Thoracic aorta (tissue), 2 donors: Measurements from ENCODE around the gene NHS. TPM values are rescaled to one million over a fixed set of nuclear protein-coding genes. Genes with fewer than 3 reads are reported as not detected.

ENCODE experiments used
- ATAC-seq: fragments of 150-250 bp; one replicate; pipeline ENCODE4 v1.8.0; 2017; ENCODE audit warnings: low read depth; ENCODE audit not compliant: insufficient number of reproducible peaks, low FRiP score
- DNase-seq: peaks from one replicate; pipeline ENCODE4 v3.0.0-alpha.2; 2020; ENCODE audit warnings: low spot score
- H3K27ac ChIP-seq, 2 donors: fragments of 200-600 bp; sonication (generic); 1 replicate in 1 of 2; 2 replicates in 1 of 2; pipeline ENCODE4 v1.5.1; 2016; ENCODE audit warnings: mild to moderate bottlenecking in 2 of 2, moderate library complexity in 2 of 2
- H3K27me3 ChIP-seq: fragments of 200-600 bp; sonication (generic); replicated peaks from 2 replicates; pipeline ENCODE4 v1.6.0; 2016; ENCODE audit warnings: mild to moderate bottlenecking; ENCODE audit not compliant: insufficient read depth
- H3K36me3 ChIP-seq: fragments of 200-600 bp; sonication (generic); one replicate; pipeline ENCODE4 v1.5.1; 2016
- H3K4me1 ChIP-seq, 2 donors: fragments of 200-600 bp; sonication (generic); 1 replicate in 1 of 2; 2 replicates in 1 of 2; pipeline versions ENCODE4 v1.5.1 to v1.6.0; 2016; ENCODE audit warnings: low read depth in 2 of 2, mild to moderate bottlenecking in 1 of 2; ENCODE audit not compliant: control insufficient read depth in 1 of 2
- H3K4me3 ChIP-seq: fragments of 200-600 bp; sonication (generic); 2 replicates; pipeline ENCODE4 v1.5.1; 2016; ENCODE audit warnings: mild to moderate bottlenecking
- H3K9me3 ChIP-seq: fragments of 200-600 bp; sonication (generic); 2 replicates; pipeline ENCODE4 v1.5.1; 2016
- total RNA-seq, 2 donors: library from RNA; depleted of rRNA; stranded (reverse); fragments of >200 nt; gene quantifications; one replicate each; pipeline versions ENCODE4 v1.1.0 to v1.2.3, GENCODE V29; 2016
- TF ChIP-seq, protein P1 (sequence below): fragments of 200-600 bp; sonication (generic); IDR thresholded peaks from one replicate; pipeline ENCODE4 v1.5.1; 2019; ENCODE audit warnings: antibody characterized with exemption

NHS gene
- total RNA-seq, 2 donors from 2014 or later = 23.3 to 29.6 TPM

DNA sequence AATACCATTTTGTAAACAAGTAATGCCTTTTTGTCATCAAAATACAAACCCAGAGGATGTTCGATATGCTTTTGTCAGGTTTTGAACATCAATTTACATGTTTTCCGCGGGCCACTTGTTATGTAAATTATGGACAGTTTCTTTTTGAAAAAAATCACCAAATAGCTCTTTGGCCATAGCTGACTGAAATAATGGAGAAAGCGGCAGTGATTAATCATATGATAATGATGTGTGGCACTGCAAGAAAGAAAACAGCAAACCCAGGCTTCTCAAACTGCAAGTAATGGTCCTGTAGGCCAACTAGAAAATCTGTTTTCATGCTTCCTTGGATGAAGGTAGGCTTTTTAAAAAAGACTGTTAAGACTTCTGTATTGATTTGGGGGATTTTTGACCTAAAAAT lies 346.7 kb downstream of the NHS start:
- no peaks in the 10 kb centered on the region for H3K36me3 ChIP-seq
- H3K9me3 ChIP-seq = no peaks in the 10 kb centered on the region
- ATAC-seq (no peak), DNase-seq (no peak)
- no peaks in the 10 kb centered on the region for H3K4me1 ChIP-seq
- no peaks in the 10 kb centered on the region for H3K27me3 ChIP-seq
- TF ChIP-seq, protein P1, sequence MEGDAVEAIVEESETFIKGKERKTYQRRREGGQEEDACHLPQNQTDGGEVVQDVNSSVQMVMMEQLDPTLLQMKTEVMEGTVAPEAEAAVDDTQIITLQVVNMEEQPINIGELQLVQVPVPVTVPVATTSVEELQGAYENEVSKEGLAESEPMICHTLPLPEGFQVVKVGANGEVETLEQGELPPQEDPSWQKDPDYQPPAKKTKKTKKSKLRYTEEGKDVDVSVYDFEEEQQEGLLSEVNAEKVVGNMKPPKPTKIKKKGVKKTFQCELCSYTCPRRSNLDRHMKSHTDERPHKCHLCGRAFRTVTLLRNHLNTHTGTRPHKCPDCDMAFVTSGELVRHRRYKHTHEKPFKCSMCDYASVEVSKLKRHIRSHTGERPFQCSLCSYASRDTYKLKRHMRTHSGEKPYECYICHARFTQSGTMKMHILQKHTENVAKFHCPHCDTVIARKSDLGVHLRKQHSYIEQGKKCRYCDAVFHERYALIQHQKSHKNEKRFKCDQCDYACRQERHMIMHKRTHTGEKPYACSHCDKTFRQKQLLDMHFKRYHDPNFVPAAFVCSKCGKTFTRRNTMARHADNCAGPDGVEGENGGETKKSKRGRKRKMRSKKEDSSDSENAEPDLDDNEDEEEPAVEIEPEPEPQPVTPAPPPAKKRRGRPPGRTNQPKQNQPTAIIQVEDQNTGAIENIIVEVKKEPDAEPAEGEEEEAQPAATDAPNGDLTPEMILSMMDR = no peak
- no peak overlapping the region for H3K4me3 ChIP-seq
- no peak overlapping the region for H3K27ac ChIP-seq

DNA sequence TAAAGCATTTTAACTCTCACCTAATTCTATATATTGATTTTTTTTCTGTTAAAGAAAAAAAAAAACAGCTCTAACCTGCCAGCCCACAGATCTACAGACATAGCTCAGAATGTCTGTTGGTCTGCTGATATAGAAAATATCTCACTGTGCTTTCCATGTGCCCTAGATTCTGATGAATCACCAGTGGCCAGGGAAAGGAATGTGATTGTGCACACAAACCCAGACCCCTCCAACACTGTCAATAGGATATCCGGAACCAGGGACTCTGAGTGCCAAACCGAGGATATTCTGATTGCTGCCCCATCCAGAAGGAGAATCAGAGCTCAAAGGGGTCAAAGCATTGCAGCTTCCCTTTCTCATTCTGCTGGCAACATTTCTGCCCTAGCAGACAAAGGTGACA lies 350.2 kb downstream of the NHS start:
- DNase-seq (no peak), ATAC-seq (no peak)
- Histone ChIP-seq H3K4me3 (no peak overlapping the region), H3K27ac (no peak overlapping the region), H3K9me3 (no peaks in the 10 kb centered on the region), H3K27me3 (no peaks in the 10 kb centered on the region), H3K4me1 (no peaks in the 10 kb centered on the region), H3K36me3 (peaks cover 4% of the 10 kb centered on the region)
- TF ChIP-seq, protein P1 = no peak

DNA sequence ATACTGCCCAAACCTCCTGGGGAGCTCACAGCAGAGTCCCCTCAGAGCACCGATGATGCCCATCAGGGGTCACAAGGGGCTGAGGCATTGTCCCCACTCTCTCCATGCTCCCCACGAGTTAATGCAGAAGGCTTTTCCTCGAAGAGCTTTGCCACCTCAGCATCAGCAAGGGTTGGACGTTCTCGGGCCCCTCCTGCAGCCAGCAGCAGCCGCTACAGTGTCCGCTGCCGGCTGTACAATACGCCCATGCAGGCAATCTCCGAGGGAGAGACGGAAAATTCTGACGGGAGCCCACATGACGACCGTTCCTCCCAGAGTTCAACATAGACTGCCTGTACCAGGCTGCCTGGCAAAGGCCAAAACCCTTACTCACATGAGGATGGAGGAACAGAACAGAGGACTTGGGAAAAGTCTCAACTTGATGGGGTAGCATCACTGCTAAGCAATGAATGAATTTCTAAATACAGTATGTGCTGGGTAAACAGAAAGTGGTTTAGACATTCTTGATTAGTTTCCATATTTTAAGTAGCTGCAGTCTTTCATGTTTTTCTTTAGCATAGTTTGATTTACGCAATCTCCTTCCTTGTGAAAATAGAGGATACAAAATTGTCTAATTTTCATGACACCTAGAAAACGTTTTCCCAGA lies 357.3 kb downstream of the NHS start:
- Histone ChIP-seq H3K27me3 (no peaks in the 10 kb centered on the region), H3K4me3 (no peak overlapping the region), H3K36me3 (peaks cover 4% of the 10 kb centered on the region), H3K9me3 (no peaks in the 10 kb centered on the region), H3K4me1 (no peaks in the 10 kb centered on the region), H3K27ac (no peak overlapping the region)
- DNase-seq = no peak
- ATAC-seq = no peak
- TF ChIP-seq, protein P1 = no peak

DNA sequence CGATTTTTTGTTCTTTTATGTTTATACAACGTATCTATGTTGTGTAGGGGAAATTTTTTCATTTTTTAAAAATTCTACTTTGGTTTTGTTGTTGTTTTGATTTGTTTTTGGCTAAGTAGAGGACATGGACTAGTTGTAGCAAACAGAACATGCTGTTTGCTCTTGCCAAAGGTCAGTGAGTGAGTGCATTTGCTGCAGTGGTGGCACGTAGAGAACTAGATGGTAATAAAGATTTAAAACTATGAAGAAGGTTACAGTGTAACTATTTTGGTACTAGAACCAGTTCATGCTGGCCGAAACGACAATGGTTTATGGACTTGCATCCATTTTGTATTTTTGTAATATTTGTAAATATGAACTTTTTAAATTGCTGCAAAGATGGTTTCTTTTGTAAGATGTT lies 360.4 kb downstream of the NHS start:
- Histone ChIP-seq H3K4me1 (peaks cover 0 to 9% of the 10 kb centered on the region in 2 donors), H3K9me3 (no peaks in the 10 kb centered on the region), H3K36me3 (no peaks in the 10 kb centered on the region), H3K27me3 (no peaks in the 10 kb centered on the region), H3K4me3 (no peak overlapping the region), H3K27ac (peak overlapping the region in 1 of 2 donors; percentile 74)
- no peak for DNase-seq
- no peak for ATAC-seq
- TF ChIP-seq, protein P1 = no peak

DNA sequence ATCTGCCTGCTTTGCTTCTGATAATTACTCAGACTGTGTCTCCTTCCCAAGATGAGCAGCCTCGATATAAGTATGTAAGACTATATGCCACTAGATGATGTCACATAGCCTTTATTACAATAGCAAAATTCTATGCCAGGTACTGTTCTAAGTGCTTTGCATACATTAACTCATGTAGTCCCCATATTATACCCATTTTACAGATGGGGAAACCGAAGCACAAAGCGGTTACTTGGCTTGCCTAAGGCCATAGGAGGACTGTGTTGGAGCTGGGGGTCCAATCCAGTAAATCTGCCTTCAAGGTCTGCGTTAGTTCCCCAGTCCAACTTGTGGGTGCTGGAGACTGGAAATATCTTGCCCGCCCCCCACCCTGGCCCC lies 361.5 kb downstream of the NHS start:
- Histone ChIP-seq H3K4me3 (peak overlapping the region; percentile 70), H3K27me3 (no peaks in the 10 kb centered on the region), H3K36me3 (no peaks in the 10 kb centered on the region), H3K27ac (peak overlapping the region; percentile 71 to 74), H3K4me1 (peaks cover 0 to 9% of the 10 kb centered on the region in 2 donors), H3K9me3 (no peaks in the 10 kb centered on the region)
- TF ChIP-seq, protein P1 = no peak
- no peak for DNase-seq
- no peak for ATAC-seq
